ENCODE measurements around the gene TMED1. TPM values are rescaled to one million over a fixed set of nuclear protein-coding genes. Genes with fewer than 3 reads are reported as not detected.
"Not testable (repeated sequence)": the region's sequence is repeated elsewhere in the genome, so short reads cannot be mapped to it uniquely, and the experiment has no call there.

The TMED1 gene
- total and polyA plus RNA-seq, 2 donors (not counting 3 experiments of a cell fraction or from before 2014, with no cell fraction given) = 31.2 to 60.4 TPM

GRCh38 chr19:10838377-10838776 is 2.4 kb upstream of the TMED1 start:
- no peaks in the 10 kb centered on the region for H3K9me3 ChIP-seq (replicated peaks; ENCODE audit: control insufficient read depth, insufficient read depth, low read length)
- no peak overlapping the region for H3K4me3 ChIP-seq (replicated peaks in 1 of 3; ENCODE audit: insufficient read depth in 1 of 3, low read depth in 1 of 3, low read length in 3 of 3)
- no peak overlapping the region for H3K27ac ChIP-seq (ENCODE audit: insufficient read depth, low read depth, low read length)
- no peaks in the 10 kb centered on the region for H3K27me3 ChIP-seq (ENCODE audit: control insufficient read depth in 2 of 2, insufficient read depth in 2 of 2, low read length in 2 of 2)
- DNase-seq (ENCODE audit: low read depth, low spot score) (no peak), FAIRE-seq (no peak)
- H3K36me3 ChIP-seq (ENCODE audit: control insufficient read depth in 2 of 2, extremely low read depth in 1 of 2, insufficient read depth in 2 of 2, low read length in 2 of 2) = peaks cover 0 to 4% of the 10 kb centered on the region in 2 experiments
- dilution Hi-C loops (cut with MboI; ENCODE audit: extremely low pct_ligation_motif_present, low sequenced_read_pairs) = no loop called here
- no peak overlapping the region for H2AFZ ChIP-seq (ENCODE audit: low read depth, low read length)
- no peaks in the 10 kb centered on the region for H3K9me1 ChIP-seq (replicated peaks; ENCODE audit: control insufficient read depth, extremely low read depth, insufficient read depth, low read length)
- ChIA-PET CTCF (interaction anchor here (0.8 to 3.6 kb wide), 5 partner anchors 11 to 32 kb away, joined by 3 to 39 read pairs (median 6); partner anchors contain the start of gene CARM1), POLR2A (no interaction called here)
- intact Hi-C loops (cut with micrococcal nuclease) = no loop called here
- H3K79me2 ChIP-seq (ENCODE audit: control insufficient read depth, insufficient read depth, low read length) = no peaks in the 10 kb centered on the region
- TF ChIP-seq POLR2AphosphoS5 (IDR thresholded peaks at IDR 0.05; ENCODE audit: insufficient read depth, low read depth, low read length) (no peak), MAX (IDR thresholded peaks at IDR 0.05; ENCODE audit: insufficient read depth, insufficient read length) (no peak), JUN (IDR thresholded peaks at IDR 0.05; ENCODE audit: borderline replicate concordance, insufficient read depth, insufficient read length, low read depth) (no peak), MYC (IDR thresholded peaks at IDR 0.05; ENCODE audit: low read depth, low read length) (no peak), CTCF (IDR thresholded peaks at IDR 0.05; ENCODE audit: extremely low read depth in 1 of 2, insufficient read depth in 1 of 2, low read depth in 1 of 2, low read length in 2 of 2) (no peak), EZH2 (IDR thresholded peaks at IDR 0.05; ENCODE audit: borderline replicate concordance, low read depth, low read length, severe bottlenecking) (no peak), POLR2A (IDR thresholded peaks at IDR 0.05; ENCODE audit: low read depth, low read length) (no peak), GATA2 (IDR thresholded peaks at IDR 0.05; ENCODE audit: insufficient read depth, insufficient read length, low read depth, low read length) (no peak), FOS (IDR thresholded peaks at IDR 0.05; ENCODE audit: borderline replicate concordance, insufficient read depth, low read length) (no peak)
- H3K9ac ChIP-seq (replicated peaks; ENCODE audit: extremely low read depth, insufficient read depth, low read length) = no peak overlapping the region
- H3K4me2 ChIP-seq (ENCODE audit: insufficient read depth, low read length) = no peak overlapping the region
- BruUV-seq (replicated peaks) = no TSS peak
- H3K4me1 ChIP-seq (ENCODE audit: control insufficient read depth, extremely low read depth, insufficient read depth, low read length) = peaks cover 9% of the 10 kb centered on the region
- H4K20me1 ChIP-seq (replicated peaks; ENCODE audit: control insufficient read depth, extremely low read depth, insufficient read depth, low read length) = no peaks in the 10 kb centered on the region

GRCh38 chr19:10837649-10838048 is 1.6 kb upstream of the TMED1 start:
- intact Hi-C loops (cut with micrococcal nuclease) = loop anchor here (2.0 kb wide), 1 partner anchor 57 kb away; no protein-coding TSS in a partner anchor
- H3K4me3 ChIP-seq (replicated peaks in 1 of 3; ENCODE audit: insufficient read depth in 1 of 3, low read depth in 1 of 3, low read length in 3 of 3); H3K27me3 ChIP-seq (ENCODE audit: control insufficient read depth in 2 of 2, insufficient read depth in 2 of 2, low read length in 2 of 2); POLR2A ChIA-PET; H3K9me3 ChIP-seq (replicated peaks; ENCODE audit: control insufficient read depth, insufficient read depth, low read length); H3K9ac ChIP-seq (replicated peaks; ENCODE audit: extremely low read depth, insufficient read depth, low read length); dilution Hi-C loops (cut with MboI; ENCODE audit: extremely low pct_ligation_motif_present, low sequenced_read_pairs); H3K4me1 ChIP-seq (ENCODE audit: control insufficient read depth, extremely low read depth, insufficient read depth, low read length); BruUV-seq (replicated peaks); H3K9me1 ChIP-seq (replicated peaks; ENCODE audit: control insufficient read depth, extremely low read depth, insufficient read depth, low read length); H3K4me2 ChIP-seq (ENCODE audit: insufficient read depth, low read length); H2AFZ ChIP-seq (ENCODE audit: low read depth, low read length); FAIRE-seq; H3K27ac ChIP-seq (ENCODE audit: insufficient read depth, low read depth, low read length); H4K20me1 ChIP-seq (replicated peaks; ENCODE audit: control insufficient read depth, extremely low read depth, insufficient read depth, low read length); H3K79me2 ChIP-seq (ENCODE audit: control insufficient read depth, insufficient read depth, low read length); DNase-seq (ENCODE audit: low read depth, low spot score); H3K36me3 ChIP-seq (ENCODE audit: control insufficient read depth in 2 of 2, extremely low read depth in 1 of 2, insufficient read depth in 2 of 2, low read length in 2 of 2): not testable (repeated sequence)
- CTCF ChIA-PET = interaction anchor here (2.4 to 3.6 kb wide), 5 partner anchors 16 to 119 kb away, joined by 10 to 41 read pairs (median 30); partner anchors contain the start of gene DNM2

Data from endothelial cell of umbilical vein (primary cell).